Right renal pelvis (tissue), 4 donors: Measurements from ENCODE around the gene ATP9B. TPM values are rescaled to one million over a fixed set of nuclear protein-coding genes. Genes with fewer than 3 reads are reported as not detected.
"Not testable (repeated sequence)": the region's sequence is repeated elsewhere in the genome, so short reads cannot be mapped to it uniquely, and the experiment has no call there.

Experiments used
- DNase-seq, 4 donors: peaks; one replicate each; pipeline ENCODE4 v3.0.0-alpha.2; 2013; ENCODE audit warnings: low read depth in 4 of 4, low spot score in 3 of 4, missing footprints in 1 of 4
- polyA plus RNA-seq, 4 donors: library from polyadenylated mRNA; unstranded; fragments of 120-200 nt; gene quantifications; one replicate each; pipeline ENCODE4 v1.2.1, GENCODE V29; 2013; ENCODE audit not compliant: insufficient read length in 4 of 4

The ATP9B gene
- polyA plus RNA-seq, 4 donors: 29.0 to 39.0 (median 31.5) TPM

GRCh38 chr18:79375441-79376154, 306.4 kb downstream of the ATP9B start:
- no peak for DNase-seq

GRCh38 chr18:79376661-79377060, 307.5 kb downstream of the ATP9B start:
- DNase-seq: not testable (repeated sequence)

- no peak for DNase-seq
Observed at GRCh38 chr18:79377187-79377891, 308.1 kb downstream of the ATP9B start.

GRCh38 chr18:79378536-79379250, 309.5 kb downstream of the ATP9B start:
- peak in 1 of 4 donors; percentile 69 for DNase-seq

- no peak for DNase-seq
Observed at GRCh38 chr18:79379251-79379905, 310.2 kb downstream of the ATP9B start.

GRCh38 chr18:79379931-79380815, 311.0 kb downstream of the ATP9B start:
- no peak for DNase-seq

- peak in 1 of 4 donors; percentile 60 for DNase-seq
Observed at GRCh38 chr18:79380816-79381806, 311.9 kb downstream of the ATP9B start.

- no peak for DNase-seq
Observed at GRCh38 chr18:79381811-79382311, 312.7 kb downstream of the ATP9B start.

- no peak for DNase-seq
Observed at GRCh38 chr18:79382681-79383387, 313.6 kb downstream of the ATP9B start.

- DNase-seq: no peak
Observed at GRCh38 chr18:79383388-79384056, 314.3 kb downstream of the ATP9B start.

GRCh38 chr18:79384151-79384807, 315.1 kb downstream of the ATP9B start:
- DNase-seq: no peak

- DNase-seq: no peak
Observed at GRCh38 chr18:79384834-79385233, 315.6 kb downstream of the ATP9B start.

- DNase-seq: no peak
Observed at GRCh38 chr18:79385326-79385707, 316.1 kb downstream of the ATP9B start.

GRCh38 chr18:79385708-79386341, 316.6 kb downstream of the ATP9B start:
- no peak for DNase-seq

GRCh38 chr18:79386547-79386946, 317.4 kb downstream of the ATP9B start:
- DNase-seq: no peak

GRCh38 chr18:79387214-79387613, 318.0 kb downstream of the ATP9B start:
- DNase-seq: no peak
